DMS 273 (cell line): Measurements from ENCODE around the gene HECTD3.

Source experiments
- DNase-seq: peaks from one replicate; lab custom pipeline; 2025; ENCODE audit not compliant: unreplicated experiment; lab: John Stamatoyannopoulos, UW

Gene HECTD3

DNA sequence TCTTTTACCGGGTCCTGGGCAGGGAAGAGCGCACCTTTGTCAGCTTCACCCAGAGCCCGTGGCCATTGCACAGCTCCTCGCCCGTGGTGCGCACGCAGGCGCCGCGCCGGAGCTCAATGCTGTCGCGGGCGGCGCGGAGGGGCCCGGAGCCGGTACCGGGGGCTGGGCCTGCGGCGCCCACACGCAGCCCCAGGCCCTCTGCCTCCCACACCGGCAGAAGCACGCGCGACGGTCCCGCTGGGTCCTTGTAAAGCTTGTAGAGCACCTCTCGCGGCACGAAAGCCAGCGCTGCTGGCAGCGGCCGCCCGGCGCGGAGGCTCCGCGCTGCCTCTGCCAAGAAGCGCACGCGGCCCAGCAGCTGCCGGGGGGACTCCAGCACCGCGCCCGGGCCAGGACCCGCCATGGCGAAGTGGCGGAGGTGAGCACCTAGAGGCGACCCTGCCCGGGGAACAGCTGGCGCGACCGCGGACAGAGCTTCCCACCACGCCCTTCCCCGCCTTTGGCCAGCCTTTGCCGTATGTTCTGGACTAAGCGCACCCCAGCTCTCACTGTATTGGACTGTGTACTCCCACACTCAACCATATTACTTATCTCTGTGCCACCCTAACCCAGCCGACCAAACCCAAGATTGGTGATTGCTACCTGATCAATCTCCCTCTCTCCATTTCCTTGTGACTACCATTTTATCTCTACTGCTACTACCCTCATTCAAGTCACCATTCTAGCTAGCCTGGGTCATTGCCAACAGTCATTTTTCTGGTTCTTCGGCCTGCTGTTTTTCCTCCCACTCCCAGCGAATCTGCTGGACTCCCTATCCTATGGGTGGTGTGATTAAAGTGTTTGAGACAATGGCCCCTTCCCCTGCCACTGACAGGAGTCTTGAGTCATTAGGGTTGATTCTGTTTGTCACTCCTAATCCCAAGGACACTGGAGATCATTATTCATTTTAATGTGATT is at the start of gene HECTD3:
TSS of gene HECTD3 (minus strand) at position 470 of the 957 bp plus-strand sequence. CDS start at position 403, 67 bp downstream.
- peak; percentile 92 for DNase-seq

DNA sequence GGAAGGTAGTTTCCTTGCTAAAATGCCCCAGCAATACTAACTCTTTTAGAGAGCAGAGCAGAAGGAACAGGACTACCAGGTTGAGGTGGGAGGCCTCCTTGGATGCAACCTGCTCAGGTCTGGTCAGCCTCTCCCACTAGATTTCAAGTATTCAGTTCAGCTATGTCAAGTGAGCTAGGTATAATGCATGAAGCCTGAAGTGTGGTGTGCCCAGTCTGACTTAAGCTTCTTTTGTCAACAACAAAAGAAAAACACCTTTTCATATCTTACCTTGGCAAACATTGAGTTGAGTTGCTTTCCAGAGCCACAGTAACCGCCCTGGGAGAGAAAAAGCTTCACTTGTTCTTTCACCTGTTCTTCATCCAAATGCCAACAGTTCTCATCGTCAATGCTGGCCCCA is 48.7 kb upstream of the HECTD3 start:
- DNase-seq, result no peak

DNA sequence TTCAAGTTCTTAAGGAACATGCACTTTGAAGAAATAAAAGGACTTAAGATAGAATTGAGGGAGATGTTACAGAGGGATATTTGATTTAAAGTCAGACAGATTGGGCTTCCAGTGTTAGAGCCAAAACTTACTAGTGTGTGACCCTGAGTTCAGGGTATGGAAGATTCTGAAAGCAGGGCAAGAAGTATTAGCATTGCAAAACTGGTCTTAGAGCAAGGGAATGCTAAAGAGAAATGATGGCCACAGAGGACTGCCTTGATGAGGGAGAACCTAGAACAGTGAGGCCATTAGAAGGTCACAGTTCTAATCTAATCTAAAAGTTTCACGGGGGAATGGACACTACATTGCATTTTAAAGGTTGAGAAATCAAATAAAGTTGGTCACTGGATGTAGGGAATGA is 46.4 kb upstream of the HECTD3 start:
- no peak for DNase-seq

DNA sequence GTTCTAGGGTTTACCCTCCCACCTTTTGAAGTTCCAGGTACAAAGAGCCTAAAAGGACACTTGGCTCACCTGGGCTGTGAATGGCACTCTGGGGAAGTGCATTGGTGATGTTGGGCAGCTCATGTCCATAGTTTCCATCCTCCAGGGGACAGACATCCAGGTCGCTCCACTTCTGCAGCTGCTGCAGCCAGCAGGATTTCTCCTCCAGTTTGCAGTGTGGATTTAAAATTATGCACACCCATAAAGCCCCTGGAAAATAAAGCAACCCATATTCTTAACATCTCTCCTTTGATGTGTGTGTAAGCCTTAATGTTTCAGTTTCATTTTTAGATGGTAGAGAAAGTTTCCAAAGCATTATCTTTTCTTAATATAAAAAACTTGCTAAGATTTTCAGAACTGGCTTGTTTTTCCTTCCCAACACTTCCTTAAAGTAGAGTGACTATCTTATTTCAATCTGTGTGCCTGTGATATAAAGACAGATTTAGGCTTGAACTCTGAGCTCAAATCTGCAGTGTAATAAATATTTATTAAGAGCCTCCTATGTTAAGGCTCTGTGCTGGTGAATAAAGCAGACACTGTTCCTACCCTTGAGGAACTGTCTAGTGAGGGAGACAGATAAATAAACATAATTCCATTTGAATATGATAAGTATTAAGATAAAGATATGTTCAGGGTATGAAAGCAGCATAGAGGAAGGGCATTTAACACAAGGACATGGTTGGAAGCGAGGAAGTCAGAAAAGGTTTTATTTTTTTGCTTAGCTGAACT is 40.1 kb upstream of the HECTD3 start:
- no peak for DNase-seq

DNA sequence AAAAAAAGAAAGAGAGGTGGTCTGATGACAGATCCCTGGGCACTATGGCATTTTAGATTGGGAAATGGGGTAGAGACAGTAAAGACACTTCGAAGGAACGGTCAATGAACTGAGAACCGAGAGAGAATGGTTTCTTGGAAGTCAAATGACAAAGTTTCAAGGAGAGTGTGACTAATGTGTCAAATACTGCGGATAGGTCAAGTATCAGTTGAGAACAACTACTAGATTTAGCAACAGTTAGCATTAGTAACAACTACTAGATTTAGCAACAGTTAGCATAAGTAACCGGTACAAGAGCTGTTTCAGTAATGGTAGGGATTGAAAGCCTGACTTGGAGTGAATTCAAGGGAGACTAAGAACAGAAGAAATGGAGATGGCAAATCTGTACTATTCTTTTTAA is 35.9 kb upstream of the HECTD3 start:
- DNase-seq, result no peak

DNA sequence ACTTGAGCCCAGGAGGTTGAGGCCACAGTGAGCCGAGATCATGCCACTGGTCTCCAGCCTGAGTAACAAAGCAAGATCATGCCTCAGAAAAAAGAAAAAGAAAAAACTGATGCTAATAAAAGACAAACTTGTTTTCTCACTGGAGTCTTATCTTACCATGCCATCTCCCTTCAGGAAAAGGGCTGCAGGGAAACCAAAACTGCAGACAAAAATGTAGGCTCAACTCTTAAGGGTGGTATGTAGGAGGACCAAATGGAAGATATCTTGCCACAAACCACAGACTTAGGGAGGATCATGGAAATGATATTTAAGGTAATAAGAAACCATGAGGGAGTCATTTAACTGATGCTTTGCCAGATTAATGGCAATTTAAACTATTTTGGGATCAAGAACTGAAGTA is 33.8 kb upstream of the HECTD3 start:
- DNase-seq, result no peak

DNA sequence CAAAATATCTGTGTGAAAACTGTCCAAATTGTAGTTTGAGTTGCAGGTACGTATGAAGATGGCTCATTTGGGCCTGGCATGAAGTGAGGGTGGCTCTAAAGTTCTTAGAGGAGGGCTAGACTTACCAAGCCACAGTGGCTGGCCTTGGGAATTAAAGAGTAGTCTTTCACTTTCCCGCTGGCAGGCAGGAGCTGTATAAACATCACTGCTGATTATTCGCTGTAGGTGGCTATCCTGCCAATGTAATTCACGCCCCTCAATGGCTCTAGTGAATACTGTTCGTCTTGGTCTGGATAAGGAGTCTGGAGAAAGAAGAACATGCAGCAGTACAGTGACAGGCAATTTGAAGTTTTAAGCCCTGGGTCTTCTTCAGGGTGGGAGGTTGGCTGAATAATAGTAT is 32.0 kb upstream of the HECTD3 start:
- no peak for DNase-seq

DNA sequence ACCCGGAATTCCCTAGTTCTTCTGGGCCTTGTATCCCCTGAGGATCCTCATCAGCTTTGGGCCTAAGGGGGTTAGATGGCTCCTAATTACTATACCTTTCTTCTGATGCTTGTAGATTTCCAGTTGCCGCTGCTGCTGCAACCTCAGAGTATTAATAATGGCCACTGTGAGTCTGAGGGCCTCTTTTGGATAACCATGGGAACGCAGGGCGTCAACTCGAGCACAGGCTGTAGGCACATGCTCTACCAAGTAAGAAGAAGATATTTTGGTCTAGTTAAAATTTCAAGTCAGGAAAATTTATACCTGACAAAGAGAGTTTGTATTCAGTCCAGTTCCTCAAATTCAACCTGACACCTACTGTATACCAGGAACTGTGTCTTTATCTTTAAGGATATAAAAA is 29.2 kb upstream of the HECTD3 start:
- DNase-seq, result no peak

DNA sequence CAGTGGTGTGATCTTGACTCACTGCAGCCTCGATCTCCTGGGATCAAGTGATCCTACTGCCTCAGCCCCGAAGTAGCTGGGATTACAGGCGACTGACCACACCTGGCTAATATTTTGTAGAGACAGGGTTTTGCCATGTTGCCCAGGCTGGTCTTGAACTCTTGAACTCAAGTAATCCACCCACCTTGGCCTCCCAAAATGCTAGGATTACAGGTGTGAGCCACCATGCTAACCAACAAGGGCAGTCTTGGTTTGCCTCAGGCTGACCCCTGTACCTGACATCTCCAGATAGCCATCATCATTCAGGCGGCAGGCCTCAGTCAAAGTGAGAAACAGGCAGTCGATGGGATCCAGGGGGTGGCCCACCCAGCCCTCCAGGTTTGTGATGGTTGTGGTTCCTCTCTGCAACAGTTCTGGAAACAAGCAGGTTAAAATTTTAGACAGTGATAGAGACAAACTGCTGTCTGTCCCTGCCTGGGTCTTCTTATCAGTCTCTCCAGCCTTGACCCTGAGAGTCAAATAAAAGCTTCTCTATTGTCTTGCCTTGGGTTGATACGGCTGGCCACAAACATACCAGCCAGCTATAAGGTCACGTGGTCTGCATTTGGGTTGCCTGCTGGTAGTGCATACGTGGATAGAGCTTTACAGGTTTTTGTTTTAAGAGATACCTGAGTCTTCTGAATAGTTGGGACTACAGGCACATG is 27.7 kb upstream of the HECTD3 start:
- DNase-seq, result no peak

DNA sequence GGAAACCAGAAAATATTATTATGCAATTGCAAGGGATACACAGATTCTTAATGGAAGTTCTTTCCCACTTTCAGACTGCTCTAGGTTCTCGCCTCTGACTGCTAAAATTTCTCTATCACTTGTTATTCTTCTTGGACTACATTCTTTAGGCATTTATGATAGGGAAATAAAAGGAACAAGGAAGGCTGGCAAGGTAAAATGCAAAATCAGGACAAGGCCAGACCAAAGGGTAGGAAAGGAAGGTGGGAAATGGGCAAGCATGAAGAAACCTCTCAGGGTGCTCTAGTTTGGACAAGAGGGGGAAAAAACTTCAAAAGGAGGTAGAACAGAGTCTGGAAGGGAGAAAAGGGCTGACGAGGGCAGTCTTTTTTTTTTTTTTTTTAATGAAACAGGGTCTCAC is 27.1 kb upstream of the HECTD3 start:
- no peak for DNase-seq

DNA sequence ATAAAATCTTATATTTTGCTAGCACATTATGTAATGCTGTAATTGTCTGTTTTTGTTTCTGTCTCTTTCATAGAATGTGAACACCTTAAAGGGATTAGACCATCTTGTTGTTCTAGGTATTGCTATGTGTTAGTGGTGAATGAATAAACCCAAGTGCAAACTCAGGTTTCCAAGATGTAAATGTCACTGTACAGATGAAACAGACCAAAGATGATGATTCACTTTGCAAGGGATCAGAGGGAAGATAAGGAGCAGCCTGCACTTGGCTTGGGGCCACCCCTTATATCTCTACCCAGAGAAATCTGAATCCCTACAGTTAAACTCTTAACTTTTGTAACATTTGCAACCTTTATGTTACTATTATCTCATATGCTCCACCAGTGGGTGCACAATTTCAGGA is 26.3 kb upstream of the HECTD3 start:
- no peak for DNase-seq

DNA sequence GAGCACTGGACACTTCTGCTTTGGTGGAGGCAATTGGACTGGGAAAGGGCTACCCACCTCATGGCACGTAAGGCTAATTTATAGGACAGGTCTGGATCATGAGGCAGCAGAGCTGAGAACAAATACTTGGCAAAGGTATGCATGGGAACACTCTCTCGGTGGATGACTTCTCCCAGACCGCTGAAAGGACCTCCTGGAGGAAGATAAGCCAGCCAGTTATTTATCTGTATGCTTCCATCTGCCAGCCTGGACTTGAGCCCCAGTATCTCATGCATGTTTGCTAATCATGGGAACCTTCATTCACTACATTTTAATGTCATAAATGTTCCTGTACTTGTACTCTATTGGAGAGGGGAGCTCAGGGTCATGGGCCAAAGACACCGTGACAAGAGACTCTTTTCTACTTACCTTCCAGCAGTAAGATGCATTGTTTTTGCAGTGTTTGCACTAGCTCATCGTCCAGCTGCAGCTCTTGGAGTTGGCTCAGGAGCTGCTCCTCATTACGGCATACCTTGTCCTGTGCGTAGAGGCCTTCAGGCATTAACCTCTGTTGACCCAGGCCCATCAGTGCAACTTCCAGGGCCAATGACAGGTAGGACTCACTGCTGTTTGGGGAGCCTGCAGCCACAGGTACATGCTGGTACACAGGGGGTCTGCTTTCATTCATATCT is 24.6 kb upstream of the HECTD3 start:
- peak; percentile 18 for DNase-seq

DNA sequence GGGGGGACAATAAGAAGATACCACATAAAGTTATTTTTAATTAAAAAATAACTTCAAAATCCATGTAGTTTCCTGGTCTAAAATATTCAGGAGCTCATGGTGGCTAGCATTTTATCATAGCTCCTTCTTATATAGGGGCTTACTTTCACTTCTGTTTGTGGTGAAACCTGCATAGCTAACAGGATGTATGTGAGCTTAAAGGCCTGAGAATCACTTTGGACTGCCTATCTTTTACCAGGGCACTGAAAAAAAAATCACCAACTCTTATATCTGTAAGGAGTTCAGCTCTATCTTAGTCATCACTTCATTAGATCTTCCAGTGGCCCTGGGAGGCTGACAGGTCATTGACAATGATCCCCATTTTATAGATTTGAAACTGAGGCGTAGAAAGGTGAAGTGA is 22.2 kb upstream of the HECTD3 start:
- DNase-seq, result no peak

DNA sequence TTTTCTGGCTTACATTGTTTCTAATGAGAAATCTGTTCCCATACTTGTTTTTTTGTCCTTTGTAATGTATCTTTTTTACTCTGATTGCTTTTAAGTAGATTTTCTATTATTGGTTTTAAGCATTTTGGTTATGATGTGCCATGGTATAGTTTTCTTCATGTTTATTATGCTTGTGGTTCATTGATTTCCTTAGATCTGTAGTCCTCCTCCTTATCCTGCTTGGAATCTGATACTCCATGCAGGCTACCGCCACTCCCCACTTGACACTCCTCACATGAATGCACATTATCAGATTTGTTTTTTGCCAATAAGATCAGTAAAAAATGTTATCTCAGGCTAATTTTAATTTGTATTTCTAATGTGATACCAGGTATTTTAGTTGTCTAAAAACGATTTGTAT is 21.7 kb upstream of the HECTD3 start:
- no peak for DNase-seq

DNA sequence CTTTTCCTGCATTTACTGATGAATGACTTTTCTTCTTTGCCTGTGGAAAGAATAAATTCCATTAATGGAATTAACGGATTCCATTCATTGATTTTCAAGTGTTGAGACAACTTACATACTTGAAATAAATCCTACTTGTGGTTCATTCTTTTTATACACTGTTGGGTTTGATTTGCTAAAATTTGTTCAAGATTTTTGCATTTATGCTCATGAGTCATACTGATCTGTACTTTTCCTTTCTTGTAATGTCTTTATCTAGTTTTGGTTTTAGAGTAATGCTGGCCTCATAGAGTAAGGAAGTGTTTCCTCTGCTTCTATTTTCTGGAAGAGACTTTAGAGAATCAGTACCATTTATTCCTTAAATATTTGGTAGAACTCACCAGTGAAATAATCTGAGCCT is 15.3 kb upstream of the HECTD3 start:
- DNase-seq, result no peak

DNA sequence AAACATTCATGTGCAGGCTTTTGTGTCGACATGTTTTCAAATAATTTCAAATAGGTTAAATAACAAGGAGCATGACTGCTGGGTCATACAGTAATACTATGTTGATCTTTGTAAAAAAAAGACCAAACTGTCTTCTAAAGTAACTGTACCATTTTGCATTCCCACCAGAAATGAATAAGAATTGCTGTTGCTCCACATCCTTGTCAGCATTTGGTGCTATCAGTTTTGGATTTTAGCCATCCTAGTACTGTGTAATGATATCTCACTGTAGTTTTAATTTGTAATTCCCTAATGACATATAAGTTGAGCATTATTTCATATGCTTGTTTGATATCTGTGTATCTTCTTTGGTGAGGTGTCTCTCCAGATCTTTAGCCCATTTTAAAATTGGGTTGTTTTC is 12.5 kb upstream of the HECTD3 start:
- DNase-seq, result no peak

DNA sequence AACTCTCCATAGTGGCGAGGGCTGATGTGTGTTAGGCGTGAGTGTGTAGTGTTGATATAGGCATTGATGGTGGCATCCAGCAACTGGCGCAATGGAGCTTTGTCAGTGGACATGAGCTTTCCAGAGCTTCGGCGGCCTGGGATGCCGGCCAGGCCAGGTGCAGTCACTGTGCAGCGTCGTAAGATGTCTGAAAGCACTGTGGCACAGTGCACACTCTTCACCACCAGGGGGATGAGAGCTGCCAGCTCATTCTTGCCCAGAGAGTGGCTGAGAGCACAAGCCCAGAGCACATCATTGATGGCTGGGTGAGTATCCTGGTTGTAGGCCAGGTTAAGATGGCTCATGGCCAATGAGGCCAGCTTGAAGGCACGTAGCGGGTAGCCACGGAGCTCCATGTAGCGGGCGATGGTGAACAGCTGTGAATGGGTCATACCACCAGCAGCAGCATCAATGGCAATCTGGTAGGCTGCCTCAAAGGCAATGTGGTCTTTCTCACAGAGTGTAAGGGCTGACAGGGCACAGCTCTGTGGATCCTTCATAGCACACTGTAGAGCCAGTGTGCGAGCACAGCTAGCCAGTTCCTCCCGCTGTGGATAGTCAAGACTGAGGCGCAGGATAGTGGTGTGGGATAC is 7.6 kb upstream of the HECTD3 start:
- DNase-seq, result peak; percentile 95

DNA sequence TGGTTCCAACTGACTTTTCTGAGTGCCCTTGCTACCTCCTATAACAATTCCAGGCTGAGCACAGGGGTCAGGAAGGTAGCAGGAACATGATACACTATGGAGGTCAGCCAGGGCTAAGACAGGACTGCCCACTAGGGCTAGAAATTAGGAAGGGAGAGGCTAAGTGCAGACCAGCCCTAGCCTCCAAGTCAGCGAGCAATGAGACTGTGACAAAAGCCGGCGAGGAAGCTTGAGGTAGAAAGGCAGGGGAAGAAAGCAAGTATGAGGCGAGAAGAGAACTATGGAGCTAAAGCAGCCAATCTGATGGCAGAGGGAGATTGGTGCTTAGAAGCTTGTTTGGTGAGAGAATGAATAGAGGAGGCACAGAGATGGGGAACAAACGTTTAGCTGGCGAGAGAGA is 5.6 kb upstream of the HECTD3 start:
- no peak for DNase-seq

DNA sequence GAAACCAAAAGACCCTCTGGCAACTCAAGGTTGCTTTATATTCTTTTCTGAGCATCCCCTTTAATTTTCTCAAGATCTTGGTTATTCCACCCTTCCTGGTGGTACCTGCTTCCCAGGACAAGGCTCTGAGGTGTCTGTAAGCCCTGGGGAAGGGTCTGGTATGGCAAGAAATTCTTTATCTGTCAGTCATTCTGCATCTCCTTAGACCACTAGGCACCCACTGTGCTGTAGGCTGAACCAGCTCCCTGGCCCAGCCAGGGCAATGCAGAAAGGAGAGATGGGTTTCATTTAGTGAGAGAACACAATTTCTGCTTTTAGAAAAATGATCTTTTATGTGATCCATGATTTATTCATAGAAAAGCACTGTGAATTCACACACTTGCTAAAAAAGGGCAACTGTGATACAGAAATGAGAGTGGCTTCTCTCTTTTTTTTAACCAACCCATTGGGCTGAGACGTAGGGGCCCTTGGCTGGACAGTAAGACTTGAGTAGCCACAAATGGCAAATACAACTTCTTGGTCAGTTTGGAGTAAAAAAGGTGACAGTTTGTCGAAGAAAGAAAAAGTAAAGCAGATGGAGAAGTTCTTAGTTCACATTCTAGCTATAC is 5.1 kb upstream of the HECTD3 start:
- no peak for DNase-seq

DNA sequence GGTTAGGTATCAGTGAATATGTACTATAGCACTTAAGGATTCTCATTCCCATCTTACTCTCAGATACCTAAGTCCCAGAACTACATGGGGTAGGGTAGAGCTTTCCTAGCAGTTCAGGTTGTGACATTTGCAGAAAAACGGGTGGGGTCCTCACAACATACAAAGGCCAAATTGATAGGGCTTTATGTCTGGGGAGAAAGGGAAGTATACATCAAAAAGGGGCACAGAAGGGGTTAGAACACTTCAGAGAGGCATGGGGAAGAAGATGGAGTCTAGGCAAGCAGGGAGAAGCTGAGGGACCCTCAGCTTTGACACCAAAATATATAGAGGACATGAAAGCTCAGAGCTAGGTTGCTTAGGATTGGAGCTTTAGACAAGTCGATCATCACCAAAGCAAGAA is 4.6 kb upstream of the HECTD3 start:
- DNase-seq, result no peak
